ENCODE results near the gene CCDC134.
"Not testable (repeated sequence)": the region's sequence is repeated elsewhere in the genome, so short reads cannot be mapped to it uniquely, and the experiment has no call there.

CCDC134 gene

DNA sequence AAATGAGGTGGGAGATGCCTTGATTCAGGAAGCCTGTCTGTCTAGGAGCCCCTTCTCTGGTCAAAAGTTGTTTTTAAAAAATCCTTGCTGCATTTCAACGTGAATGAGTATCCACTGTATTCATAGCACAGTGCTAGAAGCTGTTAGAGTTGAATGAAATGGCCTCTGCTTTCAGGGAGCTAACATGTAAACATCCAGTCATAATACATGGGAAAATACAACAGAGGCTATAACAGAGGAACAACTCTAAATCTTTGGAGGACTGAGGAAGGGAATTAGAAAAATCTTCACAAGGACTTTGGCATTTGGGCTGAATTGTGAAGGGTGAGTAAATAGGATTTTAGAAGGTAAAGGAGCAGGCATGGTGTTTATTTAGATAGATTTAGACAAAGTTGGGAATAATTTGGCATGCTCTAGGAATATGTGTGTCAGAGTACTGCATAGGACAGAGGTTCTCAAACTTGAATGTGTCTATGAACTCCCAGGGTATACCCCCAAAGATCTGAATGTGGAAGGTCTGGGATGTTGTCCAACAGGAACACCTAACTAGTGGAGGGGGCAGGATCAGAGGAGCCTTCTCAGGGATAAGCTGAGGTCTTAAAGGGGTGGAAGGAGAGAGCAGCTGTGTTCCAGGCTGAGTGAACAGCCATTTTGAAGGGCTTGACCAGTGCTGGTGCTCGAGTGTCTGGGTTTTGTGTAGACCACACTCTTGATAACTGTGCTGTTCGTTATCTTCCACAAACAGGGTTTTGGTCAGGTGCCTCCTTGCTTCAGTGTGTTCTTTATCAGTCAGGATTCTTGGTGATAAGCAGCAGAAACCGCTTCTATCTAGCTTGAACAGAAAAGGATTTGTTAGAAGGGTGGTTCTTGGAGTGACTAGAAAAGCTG, 45.1 kb downstream of the CCDC134 start:
- no peak for DNase-seq

DNA sequence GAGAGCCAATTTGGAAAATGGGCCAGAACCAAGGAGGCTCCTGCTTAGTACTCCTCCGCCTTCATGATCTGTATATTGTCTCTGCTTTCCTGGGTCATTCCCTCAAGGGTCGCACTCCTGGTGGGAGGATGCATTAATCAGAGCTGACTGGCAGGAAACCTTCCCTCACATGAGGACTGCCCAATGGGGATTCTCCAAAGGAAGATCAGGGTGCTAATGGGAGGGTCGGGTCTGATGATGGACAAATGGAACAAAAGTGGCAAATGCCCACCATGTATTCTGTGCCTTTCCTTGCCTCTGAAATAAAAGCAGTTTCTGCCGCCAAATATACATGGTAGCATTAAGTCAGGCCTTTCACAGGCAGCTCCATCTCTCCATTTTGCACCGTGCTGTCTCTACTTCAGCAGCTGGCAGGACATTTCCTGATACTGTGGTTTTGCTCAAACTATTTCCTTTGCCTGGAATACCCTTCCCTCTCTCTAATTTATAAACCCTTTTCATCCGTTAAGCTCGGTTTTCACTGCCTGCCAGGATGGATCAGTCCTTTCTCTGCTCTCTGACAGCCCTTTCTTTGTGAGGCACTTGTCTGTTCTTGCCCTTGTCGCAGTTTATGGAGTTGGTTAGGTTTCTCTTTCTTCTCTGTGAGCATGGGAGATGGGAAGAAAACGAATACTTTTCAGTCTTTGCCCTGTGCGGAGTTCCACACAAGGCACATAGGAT, 45.9 kb downstream of the CCDC134 start:
- DNase-seq: no peak

DNA sequence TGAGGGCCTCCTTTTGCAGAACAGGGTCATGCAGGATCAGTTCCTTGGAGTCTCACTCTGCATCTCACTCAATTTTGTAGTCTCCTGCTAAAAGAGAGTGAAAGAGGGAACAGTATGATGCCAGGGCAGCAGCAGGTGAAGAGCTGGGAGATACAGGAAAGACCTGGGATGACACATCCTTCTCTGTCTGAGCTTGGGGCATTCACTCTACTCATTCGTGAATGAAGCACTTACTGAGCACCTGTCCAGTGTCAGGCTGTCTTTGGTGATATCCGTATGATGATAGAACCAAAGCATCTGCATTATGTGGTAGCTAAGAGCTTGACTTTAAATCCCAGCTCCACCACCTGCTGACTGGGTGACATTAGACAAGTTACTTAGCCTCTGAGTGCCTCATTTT, 46.8 kb downstream of the CCDC134 start:
- DNase-seq: no peak

DNA sequence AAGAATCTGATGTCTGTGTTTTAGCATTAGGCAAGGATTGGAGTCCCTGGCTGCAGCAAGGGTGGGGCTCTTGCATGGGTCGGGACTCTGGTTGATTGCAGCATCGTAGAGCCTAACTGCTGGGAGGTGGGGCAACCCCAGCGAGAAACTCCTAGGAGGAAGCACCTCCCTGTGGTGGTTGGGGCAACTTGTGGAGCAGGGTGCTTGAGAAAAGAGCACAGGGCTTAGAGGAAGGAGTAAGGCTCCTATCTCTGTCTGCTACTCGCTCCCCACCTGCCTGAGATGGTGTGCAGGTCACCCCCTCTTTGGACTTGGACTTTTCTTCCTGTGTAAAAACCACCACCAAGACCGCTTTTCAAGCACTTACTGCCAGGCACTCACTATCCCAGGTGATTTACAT, 48.0 kb downstream of the CCDC134 start:
- no peak for DNase-seq

DNA sequence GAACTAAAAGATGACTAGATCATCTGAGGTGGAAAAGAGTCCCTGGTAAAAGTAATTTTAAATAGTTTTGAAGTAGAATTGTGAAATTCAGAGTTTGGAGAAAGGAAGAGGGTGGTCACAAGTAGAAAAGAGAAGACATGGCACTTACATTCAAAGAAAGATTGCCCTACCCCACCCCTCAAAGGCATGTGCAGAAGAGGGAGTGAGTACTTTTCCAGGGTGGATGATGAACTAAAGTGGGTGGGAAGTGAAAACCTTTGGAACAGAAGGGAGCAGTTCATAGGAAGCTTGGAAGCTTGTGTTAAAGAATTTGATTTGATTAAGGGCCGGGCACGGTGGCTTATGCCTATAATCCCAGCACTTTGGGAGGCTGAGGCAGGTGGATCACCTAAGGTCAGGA, 56.0 kb downstream of the CCDC134 start:
- DNase-seq: no peak

DNA sequence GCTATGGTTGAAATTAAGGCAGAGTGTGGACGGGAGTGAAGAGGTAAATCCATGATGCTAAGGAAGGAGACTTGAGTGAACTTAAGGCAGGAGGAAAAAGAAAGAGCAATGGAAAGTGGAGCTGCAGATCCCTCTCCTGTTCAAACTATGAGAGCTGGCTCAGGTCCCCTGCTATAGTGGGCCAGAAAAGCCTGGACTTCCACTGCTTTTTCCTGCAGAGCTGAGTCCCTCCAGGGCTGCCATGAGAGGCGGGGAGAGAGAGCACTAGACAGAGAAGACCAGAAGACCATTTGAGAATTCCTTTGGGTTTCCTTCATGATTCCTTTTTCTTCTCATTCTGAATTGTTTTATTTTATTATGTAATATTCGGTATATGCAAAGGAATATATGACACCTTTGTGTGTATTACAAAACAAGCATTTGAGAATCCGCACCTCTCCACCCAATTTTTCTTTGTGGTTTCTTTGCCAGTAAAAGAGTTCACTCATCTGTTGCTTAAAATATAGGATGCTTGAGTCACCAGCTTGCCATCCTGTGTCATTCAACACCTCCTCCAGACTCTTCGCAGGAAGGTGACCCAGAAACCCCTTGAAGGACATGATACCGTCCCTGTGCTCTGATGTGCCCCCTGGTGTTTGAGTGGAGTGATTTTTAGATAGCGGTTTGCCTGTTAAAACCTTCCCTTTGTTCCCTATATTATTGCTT, 56.8 kb downstream of the CCDC134 start:
- no peak for DNase-seq

DNA sequence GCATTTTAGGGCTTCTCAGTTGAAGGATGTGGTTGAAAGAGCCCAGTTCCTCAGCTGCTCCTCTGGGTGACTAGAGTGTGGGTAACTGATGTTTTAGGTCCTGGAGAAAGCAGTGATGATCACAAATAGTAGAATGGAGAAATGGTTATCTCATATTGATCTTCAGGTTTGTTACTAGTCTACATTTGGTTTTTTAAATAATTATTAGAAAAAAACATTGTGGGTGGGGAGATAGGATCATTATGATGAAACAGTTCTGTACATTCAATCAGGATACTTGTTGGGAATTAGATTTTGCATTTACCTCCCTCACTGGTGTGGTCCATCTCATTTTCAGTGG, 57.4 kb downstream of the CCDC134 start:
- no peak for DNase-seq

DNA sequence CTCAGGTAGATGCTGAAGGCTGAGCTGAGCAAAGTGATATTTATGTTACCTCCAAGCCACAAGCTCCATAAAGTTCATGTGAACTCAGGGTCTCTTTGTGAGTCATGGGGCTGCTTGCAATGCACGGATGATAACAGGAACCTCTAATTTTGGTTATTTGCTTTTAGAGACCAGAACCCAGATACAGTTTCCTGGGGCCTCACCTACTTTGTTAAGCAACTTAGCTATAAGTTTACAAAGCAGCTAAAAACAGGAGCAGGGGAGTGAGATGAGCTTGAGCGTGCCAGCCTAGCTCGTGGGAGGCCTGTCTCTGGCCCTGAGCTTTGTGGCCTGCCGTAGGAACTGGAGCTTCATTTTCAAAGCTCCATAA, 61.7 kb downstream of the CCDC134 start:
- no peak for DNase-seq

DNA sequence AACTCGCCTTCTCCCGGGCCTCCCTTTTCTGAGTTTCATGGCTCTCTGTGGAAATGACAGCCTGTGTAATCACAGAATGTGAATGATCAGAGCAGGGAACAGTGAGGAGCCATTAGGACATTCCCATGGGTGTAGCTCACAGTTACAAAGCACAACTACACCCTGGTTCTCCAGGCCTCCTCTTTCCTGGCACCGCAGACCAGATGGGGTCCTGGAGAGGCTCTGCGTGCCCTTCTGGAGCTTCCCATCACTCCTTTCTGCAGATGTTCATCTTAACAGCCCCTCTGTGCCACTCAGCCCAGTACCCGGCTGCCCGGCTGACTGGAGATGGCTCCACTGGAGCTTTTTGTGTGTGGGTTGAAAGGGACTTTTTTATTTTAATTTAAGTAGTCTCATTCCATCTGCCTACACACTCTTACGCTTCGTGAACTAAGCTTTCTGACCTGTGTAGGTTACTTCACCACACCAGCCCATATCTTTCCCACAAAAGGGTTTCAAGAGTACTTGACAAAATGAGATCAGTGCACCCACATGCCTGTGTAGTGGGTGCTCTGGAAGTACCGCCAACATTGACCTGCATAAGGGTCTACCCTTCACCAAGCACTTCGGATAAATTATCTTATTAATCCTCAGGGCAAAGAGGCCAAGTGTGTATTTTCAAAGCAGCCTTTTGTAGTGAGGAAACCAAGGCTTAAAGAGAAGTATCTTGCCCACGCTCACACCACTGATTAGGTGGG, 62.2 kb downstream of the CCDC134 start:
- DNase-seq: no peak

DNA sequence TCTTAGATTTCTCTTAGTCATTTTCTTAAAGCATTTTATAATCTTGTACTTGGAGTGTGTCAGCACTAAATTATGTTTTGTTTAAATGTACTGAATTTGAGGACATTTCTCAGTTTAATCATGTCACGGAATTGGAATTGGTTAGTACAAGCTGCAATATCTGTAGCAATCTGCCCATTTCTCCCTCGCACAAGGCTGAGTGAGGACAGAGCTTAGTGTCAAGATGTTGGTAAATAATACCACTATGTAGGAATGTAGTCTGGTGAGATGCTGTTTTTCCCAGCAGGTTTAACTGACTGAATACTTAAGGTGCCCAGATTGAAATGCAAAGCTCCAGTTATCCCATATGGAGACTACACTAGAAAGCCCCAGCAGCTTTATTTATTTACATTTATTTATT, 63.0 kb downstream of the CCDC134 start:
- DNase-seq: no peak

DNA sequence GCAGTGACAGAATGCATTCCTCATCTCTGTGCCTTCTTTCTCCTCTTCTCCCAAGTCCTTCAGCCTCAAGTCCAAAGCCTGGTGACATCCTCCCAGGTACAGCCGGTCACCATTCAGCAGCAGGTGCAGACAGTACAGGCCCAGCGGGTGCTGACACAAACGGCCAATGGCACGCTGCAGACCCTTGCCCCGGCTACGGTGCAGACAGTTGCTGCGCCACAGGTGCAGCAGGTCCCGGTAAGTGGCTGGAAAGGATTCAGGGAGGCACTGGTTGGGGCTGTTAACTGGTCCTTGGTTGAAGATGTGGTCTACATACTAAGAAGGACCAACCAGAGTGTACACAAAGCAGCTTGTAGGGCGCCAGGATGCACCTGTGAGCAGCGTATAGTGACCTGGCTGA, 68.1 kb downstream of the CCDC134 start:
- DNase-seq: no peak

DNA sequence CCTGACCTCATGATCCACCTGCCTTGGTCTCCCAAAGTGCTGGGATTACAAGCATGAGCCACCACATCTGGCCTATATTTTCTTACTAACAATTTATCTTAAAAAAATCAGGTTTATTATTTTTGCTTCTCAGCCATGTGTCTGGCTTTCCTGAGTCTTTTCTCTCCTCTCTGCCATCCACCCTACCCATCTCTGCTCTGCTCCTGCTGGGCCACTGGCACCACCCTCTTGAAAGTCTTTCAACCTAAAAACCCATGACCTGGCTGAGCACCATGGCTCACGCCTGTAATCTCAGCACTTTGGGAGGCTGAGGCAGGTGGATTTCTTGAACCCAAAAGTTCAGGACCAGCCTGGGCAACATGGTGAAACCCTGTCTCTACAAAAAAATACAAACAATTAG, 69.6 kb downstream of the CCDC134 start:
- DNase-seq: not testable (repeated sequence)

DNA sequence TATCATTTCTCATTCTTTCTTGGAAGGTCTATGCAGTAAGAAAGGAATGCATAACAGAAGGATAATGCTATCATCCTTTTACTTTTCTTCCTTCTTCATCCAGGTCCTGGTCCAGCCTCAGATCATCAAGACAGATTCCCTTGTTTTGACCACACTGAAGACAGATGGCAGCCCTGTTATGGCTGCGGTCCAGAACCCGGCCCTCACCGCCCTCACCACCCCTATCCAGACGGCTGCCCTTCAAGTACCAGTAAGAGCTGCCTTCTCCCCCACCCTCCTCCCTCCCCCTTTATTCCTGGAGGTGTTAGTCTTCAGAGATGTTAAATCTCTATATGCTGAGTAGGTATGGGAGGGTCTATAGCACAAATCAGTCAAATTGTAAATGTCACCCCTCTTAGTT, 70.3 kb downstream of the CCDC134 start:
- DNase-seq: no peak

DNA sequence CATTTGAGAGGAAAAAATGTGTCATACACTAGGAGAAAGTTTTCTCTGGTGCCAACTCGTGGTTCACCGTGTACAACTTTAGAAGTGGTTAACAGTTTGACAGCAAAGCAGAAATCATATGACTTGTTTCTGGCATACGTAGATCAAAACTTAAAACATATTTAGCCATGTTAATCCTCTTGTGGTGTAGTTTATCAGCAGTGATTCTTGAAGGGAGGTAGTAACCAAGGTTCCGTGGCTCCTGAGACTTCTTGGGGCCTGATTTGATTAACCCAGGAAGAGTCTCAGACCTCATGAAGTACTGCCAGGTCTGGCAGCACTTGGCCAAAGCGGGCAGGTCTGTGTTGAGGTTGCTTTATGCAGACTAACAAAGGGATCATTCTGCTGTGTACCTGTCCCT, 72.9 kb downstream of the CCDC134 start:
- no peak for DNase-seq

DNA sequence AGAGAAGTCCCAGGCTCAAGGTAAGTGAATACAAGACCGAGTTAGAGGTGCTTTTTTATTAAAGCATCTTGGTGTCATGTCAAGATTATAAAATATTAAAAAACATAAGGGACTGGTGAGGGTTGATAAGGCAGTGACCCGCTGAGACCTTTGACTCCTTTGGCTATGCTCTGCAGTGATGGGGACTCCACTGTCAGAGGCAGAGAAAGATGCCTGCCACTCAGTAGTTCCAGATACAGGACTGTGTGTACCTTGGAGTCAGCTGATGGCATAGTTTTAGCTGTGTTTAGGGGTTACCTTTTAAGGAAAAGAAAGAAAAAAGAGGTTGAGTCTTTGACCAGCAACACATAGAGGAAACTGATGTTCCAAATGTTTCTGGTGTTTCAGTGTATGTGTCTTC, 73.6 kb downstream of the CCDC134 start:
- no peak for DNase-seq

DNA sequence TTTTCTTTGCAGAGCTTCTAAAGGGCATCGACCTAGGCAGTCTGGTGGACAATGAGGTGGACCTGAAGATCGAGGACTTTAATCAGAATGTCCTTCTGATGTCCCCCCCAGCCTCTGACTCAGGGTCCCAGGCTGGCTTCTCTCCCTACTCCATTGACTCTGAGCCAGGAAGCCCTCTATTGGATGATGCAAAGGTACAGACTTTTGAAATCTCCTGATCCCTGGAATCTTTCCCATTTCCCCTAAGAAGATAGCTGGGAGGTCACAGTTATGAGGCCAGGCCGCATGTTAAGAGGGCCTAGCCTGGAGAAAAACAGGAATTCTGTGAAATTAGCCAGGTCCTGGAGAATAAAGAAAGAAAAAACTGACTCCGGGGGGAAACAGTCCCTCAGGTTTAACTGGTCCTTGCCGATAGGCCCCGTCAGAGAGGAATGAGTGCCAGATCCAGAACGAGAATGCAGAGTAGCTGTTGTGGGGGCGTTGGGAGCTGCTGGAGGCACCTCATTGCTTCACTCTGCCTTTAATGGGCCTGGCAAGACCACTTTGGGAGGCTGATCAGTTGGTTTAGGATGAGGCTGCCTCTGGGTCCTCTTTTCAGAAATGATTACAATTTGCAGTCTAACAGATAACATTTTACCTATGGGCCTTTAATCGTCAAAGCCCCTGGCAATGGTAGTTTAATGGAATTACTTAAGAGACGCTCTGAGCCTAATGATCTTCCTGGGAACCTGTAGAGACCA, 75.2 kb downstream of the CCDC134 start:
- no peak for DNase-seq
